Measurements from ENCODE around the gene NUCB2. TPM values are rescaled to one million over a fixed set of nuclear protein-coding genes. Genes with fewer than 3 reads are reported as not detected.
"Not testable (repeated sequence)": the region's sequence is repeated elsewhere in the genome, so short reads cannot be mapped to it uniquely, and the experiment has no call there.

NUCB2 gene
- polyA plus RNA-seq (2013, experiment 1 of 2): 92.6 TPM
- polyA plus RNA-seq (2013, experiment 2 of 2): 91.6 TPM

DNA sequence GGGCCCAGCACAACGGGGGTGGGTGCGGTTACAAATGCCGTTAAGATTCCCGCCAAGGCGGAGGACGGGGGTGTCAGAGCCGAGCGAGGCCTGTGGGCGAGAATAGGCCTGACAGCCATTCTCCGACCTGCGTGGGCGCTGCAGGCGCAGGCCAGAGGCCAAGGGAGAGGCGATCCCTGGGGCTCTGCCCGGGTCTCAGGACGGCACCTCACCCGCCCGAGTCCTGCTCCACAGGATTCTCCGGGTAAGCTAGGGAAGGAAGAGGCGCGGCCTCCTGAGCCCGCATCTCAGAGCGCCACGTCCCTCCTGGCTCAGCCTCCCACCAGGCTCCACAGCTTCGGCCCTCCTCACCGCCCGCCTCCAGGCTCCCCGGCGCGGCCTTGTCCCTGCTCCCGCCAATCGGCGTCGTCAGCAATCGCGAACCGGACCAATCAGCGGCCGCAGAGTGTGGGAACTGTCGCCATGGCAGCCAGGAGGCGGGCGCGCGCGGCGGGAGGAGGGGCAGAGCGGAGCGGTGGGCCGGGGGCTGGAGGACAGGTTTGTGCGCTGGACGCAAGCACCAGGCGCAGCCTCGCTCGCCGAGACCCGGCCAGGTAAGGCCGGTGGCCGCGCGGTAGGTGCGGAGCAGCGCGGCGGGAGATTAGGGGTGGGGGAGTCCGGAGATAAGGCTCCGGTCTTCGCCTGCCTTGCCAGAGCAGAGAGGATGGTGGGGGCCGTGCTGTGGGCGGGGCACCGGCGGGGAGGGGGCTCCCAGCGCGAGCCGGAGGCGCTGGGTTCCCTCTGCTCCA is at the start of gene NUCB2:
Gene NUCB2, plus strand, starts transcription at position 504 of the 788 bp plus-strand sequence. CDS start 18,585 bp downstream, outside the sequence.
- Histone ChIP-seq H3K4me2 (ENCODE audit: insufficient read depth, low read length, poor library complexity, severe bottlenecking) (peak within 1 kb of the TSS; percentile 81), H2BK120ac (ENCODE audit: low read depth, low read length) (peak within 1 kb of the TSS; percentile 16), H3K9ac (ENCODE audit: low read depth, low read length, poor library complexity) (peak within 1 kb of the TSS; percentile 94), H3K27ac (replicated peaks; ENCODE audit: low read length) (peak within 1 kb of the TSS; percentile 82), H3K4ac (ENCODE audit: low read length) (no peak within 1 kb of the TSS), H2BK5ac (ENCODE audit: low read length) (peak within 1 kb of the TSS; percentile 85), H3K14ac (ENCODE audit: low read length) (peak within 1 kb of the TSS; percentile 58), H2BK15ac (ENCODE audit: low read length) (peak within 1 kb of the TSS; percentile 62), H3K18ac (ENCODE audit: low read length) (peak within 1 kb of the TSS; percentile 98), H3K9me3 (replicated peaks in 1 of 2; ENCODE audit: control insufficient read depth in 2 of 2, insufficient read depth in 1 of 2, low read depth in 1 of 2, low read length in 2 of 2) (no peaks in the 10 kb centered on the region), H2BK12ac (ENCODE audit: low read length) (no peak within 1 kb of the TSS), H3K23ac (ENCODE audit: low read depth, low read length, poor library complexity) (peak within 1 kb of the TSS; percentile 95), H2AFZ (ENCODE audit: low read length) (peak within 1 kb of the TSS; percentile 100), H3K4me1 (ENCODE audit: control insufficient read depth in 2 of 2, insufficient read depth in 1 of 2, low read depth in 1 of 2, low read length in 2 of 2) (peaks cover 4 to 6% of the 10 kb centered on the region in 2 donors), H3K27me3 (ENCODE audit: control insufficient read depth in 3 of 3, insufficient read depth in 3 of 3, low read depth in 1 of 3, low read length in 3 of 3) (no peaks in the 10 kb centered on the region), H2AK5ac (ENCODE audit: low read depth, low read length) (no peak within 1 kb of the TSS), H4K91ac (ENCODE audit: low read depth, low read length, poor library complexity) (peak within 1 kb of the TSS; percentile 15), H3K79me1 (ENCODE audit: low read depth, low read length) (peaks cover 2% of the 10 kb centered on the region), H3K36me3 (replicated peaks in 1 of 2; ENCODE audit: control insufficient read depth in 2 of 2, insufficient read depth in 2 of 2, low read length in 2 of 2) (no peaks in the 10 kb centered on the region), H4K8ac (ENCODE audit: low read depth, low read length) (peak within 1 kb of the TSS; percentile 86), H3K4me3 (ENCODE audit: low read length in 2 of 2) (peak within 1 kb of the TSS; percentile 84 to 86)
- no CpG with 5 or more reads among the region's 75 CpGs for WGBS, 2 donors (ENCODE audit: extremely low coverage in 2 of 2, insufficient read length in 2 of 2, insufficient replicate concordance in 1 of 2)
- DNase-seq (ENCODE audit: low spot score): peak; percentile 97

DNA sequence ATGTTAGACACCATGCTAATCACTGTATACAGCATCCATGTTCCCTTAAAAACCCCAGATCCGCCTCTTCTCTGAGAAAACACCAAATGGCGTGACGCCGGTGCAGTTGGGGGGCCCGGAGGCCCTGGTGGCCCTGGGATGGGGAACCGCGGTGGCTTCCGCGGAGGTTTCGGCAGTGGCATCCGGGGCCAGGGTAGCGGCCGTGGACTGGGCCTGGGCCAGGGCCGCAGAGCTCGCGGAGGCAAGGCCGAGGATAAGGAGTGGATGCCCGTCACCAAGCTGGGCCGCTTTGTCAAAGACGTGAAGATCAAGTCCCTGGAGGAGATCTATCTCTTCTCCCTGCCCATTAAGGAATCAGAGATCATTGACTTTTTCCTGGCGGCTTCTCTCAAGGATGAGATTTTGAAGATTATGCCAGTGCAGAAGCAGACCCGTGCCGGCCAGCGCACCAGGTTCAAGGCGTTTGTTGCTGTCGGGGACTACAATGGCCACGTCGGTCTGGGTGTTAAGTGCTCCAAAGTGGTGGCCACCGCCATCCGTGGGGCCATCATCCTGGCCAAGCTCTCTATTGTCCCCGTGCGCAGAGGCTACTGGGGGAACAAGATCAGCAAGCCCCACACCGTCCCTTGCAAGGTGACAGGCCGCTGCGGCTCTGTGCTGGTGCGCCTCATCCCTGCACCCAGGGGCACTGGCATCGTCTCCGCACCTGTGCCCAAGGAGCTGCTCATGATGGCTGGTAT is 48.2 kb upstream of the NUCB2 start:
- H3K27me3 ChIP-seq (ENCODE audit: control insufficient read depth in 3 of 3, insufficient read depth in 3 of 3, low read depth in 1 of 3, low read length in 3 of 3); H3K4me1 ChIP-seq (ENCODE audit: control insufficient read depth in 2 of 2, insufficient read depth in 1 of 2, low read depth in 1 of 2, low read length in 2 of 2); H3K14ac ChIP-seq (ENCODE audit: low read length); H3K79me1 ChIP-seq (ENCODE audit: low read depth, low read length); H3K36me3 ChIP-seq (replicated peaks in 1 of 2; ENCODE audit: control insufficient read depth in 2 of 2, insufficient read depth in 2 of 2, low read length in 2 of 2); DNase-seq (ENCODE audit: low spot score); H2BK12ac ChIP-seq (ENCODE audit: low read length); H4K8ac ChIP-seq (ENCODE audit: low read depth, low read length); H2AFZ ChIP-seq (ENCODE audit: low read length); H3K9me3 ChIP-seq (replicated peaks in 1 of 2; ENCODE audit: control insufficient read depth in 2 of 2, insufficient read depth in 1 of 2, low read depth in 1 of 2, low read length in 2 of 2); H3K18ac ChIP-seq (ENCODE audit: low read length); H3K4ac ChIP-seq (ENCODE audit: low read length); H2BK15ac ChIP-seq (ENCODE audit: low read length); H2BK120ac ChIP-seq (ENCODE audit: low read depth, low read length); H4K91ac ChIP-seq (ENCODE audit: low read depth, low read length, poor library complexity); H3K23ac ChIP-seq (ENCODE audit: low read depth, low read length, poor library complexity); H3K27ac ChIP-seq (replicated peaks; ENCODE audit: low read length); H3K4me2 ChIP-seq (ENCODE audit: insufficient read depth, low read length, poor library complexity, severe bottlenecking); H2AK5ac ChIP-seq (ENCODE audit: low read depth, low read length); H3K4me3 ChIP-seq (ENCODE audit: low read length in 2 of 2); H2BK5ac ChIP-seq (ENCODE audit: low read length): not testable (repeated sequence)
- H3K9ac ChIP-seq (ENCODE audit: low read depth, low read length, poor library complexity): peak overlapping the region; percentile 44
- no CpG with 5 or more reads among the region's 38 CpGs for WGBS, 2 donors (ENCODE audit: extremely low coverage in 2 of 2, insufficient read length in 2 of 2, insufficient replicate concordance in 1 of 2)

GRCh38 chr11:17229481-17230152 is 46.9 kb upstream of the NUCB2 start:
- Histone ChIP-seq H3K4me3 (ENCODE audit: low read length in 2 of 2) (no peak overlapping the region), H3K4me1 (ENCODE audit: control insufficient read depth in 2 of 2, insufficient read depth in 1 of 2, low read depth in 1 of 2, low read length in 2 of 2) (no peaks in the 10 kb centered on the region), H2BK120ac (ENCODE audit: low read depth, low read length) (no peak overlapping the region), H3K18ac (ENCODE audit: low read length) (no peak overlapping the region), H3K27me3 (ENCODE audit: control insufficient read depth in 3 of 3, insufficient read depth in 3 of 3, low read depth in 1 of 3, low read length in 3 of 3) (no peaks in the 10 kb centered on the region), H2AK5ac (ENCODE audit: low read depth, low read length) (no peak overlapping the region), H3K9me3 (replicated peaks in 1 of 2; ENCODE audit: control insufficient read depth in 2 of 2, insufficient read depth in 1 of 2, low read depth in 1 of 2, low read length in 2 of 2) (no peaks in the 10 kb centered on the region), H2BK12ac (ENCODE audit: low read length) (no peak overlapping the region), H3K4me2 (ENCODE audit: insufficient read depth, low read length, poor library complexity, severe bottlenecking) (no peak overlapping the region), H4K8ac (ENCODE audit: low read depth, low read length) (no peak overlapping the region), H4K91ac (ENCODE audit: low read depth, low read length, poor library complexity) (no peak overlapping the region), H3K27ac (replicated peaks; ENCODE audit: low read length) (no peak overlapping the region), H3K14ac (ENCODE audit: low read length) (no peak overlapping the region), H3K79me1 (ENCODE audit: low read depth, low read length) (no peaks in the 10 kb centered on the region), H3K9ac (ENCODE audit: low read depth, low read length, poor library complexity) (no peak overlapping the region), H3K23ac (ENCODE audit: low read depth, low read length, poor library complexity) (no peak overlapping the region), H2BK5ac (ENCODE audit: low read length) (no peak overlapping the region), H3K4ac (ENCODE audit: low read length) (no peak overlapping the region), H3K36me3 (replicated peaks in 1 of 2; ENCODE audit: control insufficient read depth in 2 of 2, insufficient read depth in 2 of 2, low read length in 2 of 2) (no peaks in the 10 kb centered on the region), H2BK15ac (ENCODE audit: low read length) (no peak overlapping the region), H2AFZ (ENCODE audit: low read length) (no peak overlapping the region)
- no CpG with 5 or more reads among the region's 7 CpGs for WGBS, 2 donors (ENCODE audit: extremely low coverage in 2 of 2, insufficient read length in 2 of 2, insufficient replicate concordance in 1 of 2)
- DNase-seq (ENCODE audit: low spot score): no peak

Data from neuronal stem cell (in vitro differentiated cells).